ENCODE results near the gene NFU1.
"Not testable (repeated sequence)": the region's sequence is repeated elsewhere in the genome, so short reads cannot be mapped to it uniquely, and the experiment has no call there.

The NFU1 gene

DNA sequence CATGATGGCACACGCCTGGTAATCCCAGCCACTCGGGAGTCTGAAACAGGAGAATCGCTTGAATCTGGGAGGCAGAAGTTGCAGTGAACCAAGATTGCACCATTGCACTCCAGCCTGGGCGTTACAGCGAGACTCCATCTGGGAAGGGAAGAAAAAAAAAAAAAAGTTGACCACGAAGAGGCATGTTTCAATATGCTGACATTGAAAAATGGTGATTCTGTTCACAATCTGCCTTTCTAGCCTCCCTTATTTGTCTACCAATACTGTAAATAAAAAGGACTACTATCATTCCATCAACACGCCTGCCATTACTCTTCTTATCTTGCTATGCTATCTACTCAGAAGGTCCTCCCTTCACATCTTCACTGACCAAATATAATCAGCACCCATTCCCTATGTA is 68.6 kb downstream of the NFU1 start:
- no peak overlapping the region for H3K9ac ChIP-seq (ENCODE audit: low read depth in 1 of 2, low read length in 2 of 2)
- H3K4me3 ChIP-seq (ENCODE audit: low read length in 2 of 2), result no peak overlapping the region
- H3K9me3 ChIP-seq (ENCODE audit: control insufficient read depth in 2 of 2, low read length in 2 of 2), result no peaks in the 10 kb centered on the region
- H3K27ac ChIP-seq (ENCODE audit: low read depth in 2 of 2, low read length in 2 of 2), result no peak overlapping the region
- no peaks in the 10 kb centered on the region for H3K4me1 ChIP-seq (ENCODE audit: control insufficient read depth in 2 of 2, insufficient read depth in 2 of 2, low read length in 2 of 2)
- peaks cover 63 to 64% of the 10 kb centered on the region in 2 donors for H3K36me3 ChIP-seq (ENCODE audit: control insufficient read depth in 2 of 2, insufficient read depth in 2 of 2, low read length in 2 of 2)
- no peaks in the 10 kb centered on the region for H3K27me3 ChIP-seq (ENCODE audit: control insufficient read depth in 2 of 2, insufficient read depth in 2 of 2, low read length in 2 of 2)

DNA sequence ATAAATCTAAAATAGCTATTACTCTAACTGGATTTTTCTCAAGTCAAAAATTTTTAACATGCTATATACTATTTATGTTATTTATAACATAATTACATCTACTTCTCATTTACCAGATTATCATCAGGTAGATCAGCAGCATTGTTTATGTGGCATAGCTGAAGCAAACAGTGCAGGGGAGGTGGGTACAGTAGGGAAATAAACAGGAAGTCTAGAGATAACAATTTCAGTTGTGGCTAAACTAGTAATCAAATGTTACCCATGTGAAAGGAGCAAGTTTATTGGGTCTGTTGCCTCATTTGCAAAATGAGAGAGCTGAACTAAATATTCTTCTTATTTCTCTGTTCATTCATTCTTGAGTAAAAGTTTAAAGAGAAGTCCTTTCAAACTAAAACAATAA is 77.9 kb downstream of the NFU1 start:
- Histone ChIP-seq H3K9ac (ENCODE audit: low read depth in 1 of 2, low read length in 2 of 2) (no peak overlapping the region), H3K36me3 (ENCODE audit: control insufficient read depth in 2 of 2, insufficient read depth in 2 of 2, low read length in 2 of 2) (peaks cover 67 to 72% of the 10 kb centered on the region in 2 donors), H3K4me3 (ENCODE audit: low read length in 2 of 2) (no peak overlapping the region), H3K27me3 (ENCODE audit: control insufficient read depth in 2 of 2, insufficient read depth in 2 of 2, low read length in 2 of 2) (no peaks in the 10 kb centered on the region), H3K27ac (ENCODE audit: low read depth in 2 of 2, low read length in 2 of 2) (no peak overlapping the region), H3K4me1 (ENCODE audit: control insufficient read depth in 2 of 2, insufficient read depth in 2 of 2, low read length in 2 of 2) (no peaks in the 10 kb centered on the region), H3K9me3 (ENCODE audit: control insufficient read depth in 2 of 2, low read length in 2 of 2) (no peaks in the 10 kb centered on the region)

DNA sequence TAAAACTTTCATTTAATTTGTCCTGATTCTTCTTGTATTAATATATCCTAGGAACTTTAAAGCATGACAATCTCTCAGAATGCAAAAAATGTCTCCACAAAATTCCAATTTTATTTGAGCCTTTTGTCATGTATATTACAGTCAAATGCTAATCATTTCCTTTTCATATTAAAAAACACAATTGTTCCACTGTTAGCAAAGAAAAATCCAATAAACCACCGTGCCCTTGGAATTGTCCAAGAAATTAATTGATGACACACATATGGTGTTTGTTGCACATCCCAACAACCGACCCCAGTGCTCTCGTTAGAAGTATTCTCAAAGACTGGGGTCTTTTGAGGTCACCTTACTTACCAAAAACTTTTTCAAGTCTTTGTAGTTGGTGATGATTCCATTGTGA is 78.3 kb downstream of the NFU1 start:
- no peaks in the 10 kb centered on the region for H3K4me1 ChIP-seq (ENCODE audit: control insufficient read depth in 2 of 2, insufficient read depth in 2 of 2, low read length in 2 of 2)
- H3K27ac ChIP-seq (ENCODE audit: low read depth in 2 of 2, low read length in 2 of 2), result no peak overlapping the region
- peaks cover 70 to 76% of the 10 kb centered on the region in 2 donors for H3K36me3 ChIP-seq (ENCODE audit: control insufficient read depth in 2 of 2, insufficient read depth in 2 of 2, low read length in 2 of 2)
- H3K9ac ChIP-seq (ENCODE audit: low read depth in 1 of 2, low read length in 2 of 2), result no peak overlapping the region
- no peak overlapping the region for H3K4me3 ChIP-seq (ENCODE audit: low read length in 2 of 2)
- H3K27me3 ChIP-seq (ENCODE audit: control insufficient read depth in 2 of 2, insufficient read depth in 2 of 2, low read length in 2 of 2), result no peaks in the 10 kb centered on the region
- H3K9me3 ChIP-seq (ENCODE audit: control insufficient read depth in 2 of 2, low read length in 2 of 2), result no peaks in the 10 kb centered on the region

DNA sequence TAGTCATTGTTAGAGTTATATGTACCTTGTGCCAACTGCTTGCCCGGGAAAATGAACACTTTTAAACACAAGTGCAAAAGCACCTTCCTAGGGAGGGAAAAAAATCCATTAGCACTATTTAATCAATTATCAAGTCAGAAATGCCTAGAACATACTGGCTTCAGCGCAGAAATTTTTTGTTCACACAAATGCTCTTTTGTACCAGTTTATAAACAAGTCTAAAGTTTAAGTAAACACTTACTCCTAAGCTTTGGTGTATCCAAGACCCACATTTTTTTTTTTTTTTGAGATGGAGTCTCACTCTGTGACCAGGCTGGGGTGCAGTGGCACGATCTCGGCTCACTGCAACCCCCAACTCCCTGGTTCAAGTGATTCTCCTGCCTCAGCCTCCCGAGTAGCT is 80.8 kb downstream of the NFU1 start:
- H3K9me3 ChIP-seq (ENCODE audit: control insufficient read depth in 2 of 2, low read length in 2 of 2), result no peaks in the 10 kb centered on the region
- no peaks in the 10 kb centered on the region for H3K4me1 ChIP-seq (ENCODE audit: control insufficient read depth in 2 of 2, insufficient read depth in 2 of 2, low read length in 2 of 2)
- no peaks in the 10 kb centered on the region for H3K27me3 ChIP-seq (ENCODE audit: control insufficient read depth in 2 of 2, insufficient read depth in 2 of 2, low read length in 2 of 2)
- H3K36me3 ChIP-seq (ENCODE audit: control insufficient read depth in 2 of 2, insufficient read depth in 2 of 2, low read length in 2 of 2), result peaks cover 58 to 66% of the 10 kb centered on the region in 2 donors
- no peak overlapping the region for H3K9ac ChIP-seq (ENCODE audit: low read depth in 1 of 2, low read length in 2 of 2)
- H3K4me3 ChIP-seq (ENCODE audit: low read length in 2 of 2), result no peak overlapping the region
- H3K27ac ChIP-seq (ENCODE audit: low read depth in 2 of 2, low read length in 2 of 2), result no peak overlapping the region

DNA sequence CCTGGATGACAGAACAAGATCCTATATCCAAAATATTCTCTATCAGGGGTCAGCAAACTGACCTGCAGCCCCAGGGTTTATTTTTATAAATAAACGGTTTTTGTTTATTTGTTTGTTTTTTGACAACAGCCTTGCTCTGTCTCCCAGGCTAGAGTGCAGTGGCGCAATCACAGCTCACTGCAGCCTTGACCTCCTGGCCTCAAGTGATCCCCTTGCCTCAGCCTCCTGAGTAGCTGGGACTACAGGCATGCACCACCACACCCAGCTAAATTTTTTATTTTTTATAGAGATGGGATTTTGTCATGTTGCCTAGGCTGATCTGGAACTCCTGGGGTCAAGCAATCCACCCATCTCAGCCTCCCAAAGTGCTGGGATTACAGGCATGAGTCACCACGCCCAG is 82.3 kb downstream of the NFU1 start:
- peaks cover 62 to 63% of the 10 kb centered on the region in 2 donors for H3K36me3 ChIP-seq (ENCODE audit: control insufficient read depth in 2 of 2, insufficient read depth in 2 of 2, low read length in 2 of 2)
- H3K27ac ChIP-seq (ENCODE audit: low read depth in 2 of 2, low read length in 2 of 2), result not testable (repeated sequence)

DNA sequence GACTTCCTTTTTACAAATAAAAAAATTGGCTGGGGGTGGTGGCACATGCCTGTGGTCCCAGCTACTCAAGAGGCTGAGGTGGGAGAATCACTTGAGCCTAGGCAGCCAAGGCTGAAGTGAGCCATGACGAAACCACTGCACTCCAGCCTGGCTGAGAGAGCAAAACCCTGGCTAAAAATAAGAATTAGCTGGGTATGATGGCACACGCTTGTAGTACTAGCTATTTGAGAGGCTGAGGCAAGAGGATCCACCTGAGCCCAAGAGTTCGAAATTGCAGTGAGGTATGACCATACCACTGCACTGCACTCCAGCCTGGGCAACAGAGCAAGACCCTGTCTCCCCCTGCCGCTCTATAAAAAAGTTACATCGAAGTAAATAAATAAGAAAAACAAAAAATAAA is 83.9 kb downstream of the NFU1 start:
- Histone ChIP-seq H3K4me3 (ENCODE audit: low read length in 2 of 2) (no peak overlapping the region), H3K36me3 (ENCODE audit: control insufficient read depth in 2 of 2, insufficient read depth in 2 of 2, low read length in 2 of 2) (peaks cover 62 to 66% of the 10 kb centered on the region in 2 donors), H3K9me3 (ENCODE audit: control insufficient read depth in 2 of 2, low read length in 2 of 2) (no peaks in the 10 kb centered on the region), H3K9ac (ENCODE audit: low read depth in 1 of 2, low read length in 2 of 2) (no peak overlapping the region), H3K27me3 (ENCODE audit: control insufficient read depth in 2 of 2, insufficient read depth in 2 of 2, low read length in 2 of 2) (no peaks in the 10 kb centered on the region), H3K27ac (ENCODE audit: low read depth in 2 of 2, low read length in 2 of 2) (no peak overlapping the region), H3K4me1 (ENCODE audit: control insufficient read depth in 2 of 2, insufficient read depth in 2 of 2, low read length in 2 of 2) (no peaks in the 10 kb centered on the region)

More for the DNA sequence above, 82.3 kb downstream of the NFU1 start:
- H3K9ac ChIP-seq (ENCODE audit: low read depth in 1 of 2, low read length in 2 of 2); H3K9me3 ChIP-seq (ENCODE audit: control insufficient read depth in 2 of 2, low read length in 2 of 2); H3K4me3 ChIP-seq (ENCODE audit: low read length in 2 of 2); H3K27me3 ChIP-seq (ENCODE audit: control insufficient read depth in 2 of 2, insufficient read depth in 2 of 2, low read length in 2 of 2); H3K4me1 ChIP-seq (ENCODE audit: control insufficient read depth in 2 of 2, insufficient read depth in 2 of 2, low read length in 2 of 2): not testable (repeated sequence)

DNA sequence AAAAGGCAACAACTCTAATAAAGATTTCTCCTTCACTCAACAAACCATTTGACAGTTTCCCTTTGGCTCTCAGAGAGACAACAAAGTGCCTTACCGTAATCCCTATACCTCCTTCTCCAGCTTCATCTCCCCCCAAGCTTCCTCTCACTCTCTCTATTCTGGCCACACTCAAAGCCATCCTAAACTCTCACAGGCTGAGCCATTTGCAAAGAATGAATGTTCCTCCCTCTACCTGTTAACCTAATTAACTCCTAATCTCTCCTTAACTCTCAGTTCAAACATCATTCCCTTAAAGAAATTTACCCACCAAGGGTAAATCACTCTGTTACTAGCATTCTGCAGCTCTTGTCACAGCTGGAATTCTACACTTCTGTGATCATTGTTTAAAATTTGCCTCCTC is 88.5 kb downstream of the NFU1 start:
- H3K27me3 ChIP-seq (ENCODE audit: control insufficient read depth in 2 of 2, insufficient read depth in 2 of 2, low read length in 2 of 2), result no peaks in the 10 kb centered on the region
- H3K9ac ChIP-seq (ENCODE audit: low read depth in 1 of 2, low read length in 2 of 2), result no peak overlapping the region
- no peak overlapping the region for H3K27ac ChIP-seq (ENCODE audit: low read depth in 2 of 2, low read length in 2 of 2)
- no peaks in the 10 kb centered on the region for H3K9me3 ChIP-seq (ENCODE audit: control insufficient read depth in 2 of 2, low read length in 2 of 2)
- H3K36me3 ChIP-seq (ENCODE audit: control insufficient read depth in 2 of 2, insufficient read depth in 2 of 2, low read length in 2 of 2), result peaks cover 60 to 62% of the 10 kb centered on the region in 2 donors
- no peak overlapping the region for H3K4me3 ChIP-seq (ENCODE audit: low read length in 2 of 2)
- H3K4me1 ChIP-seq (ENCODE audit: control insufficient read depth in 2 of 2, insufficient read depth in 2 of 2, low read length in 2 of 2), result no peaks in the 10 kb centered on the region

Data from mucosa of rectum (tissue), 2 donors.